ENCODE measurements around the gene GABRA1.

Gene GABRA1

DNA sequence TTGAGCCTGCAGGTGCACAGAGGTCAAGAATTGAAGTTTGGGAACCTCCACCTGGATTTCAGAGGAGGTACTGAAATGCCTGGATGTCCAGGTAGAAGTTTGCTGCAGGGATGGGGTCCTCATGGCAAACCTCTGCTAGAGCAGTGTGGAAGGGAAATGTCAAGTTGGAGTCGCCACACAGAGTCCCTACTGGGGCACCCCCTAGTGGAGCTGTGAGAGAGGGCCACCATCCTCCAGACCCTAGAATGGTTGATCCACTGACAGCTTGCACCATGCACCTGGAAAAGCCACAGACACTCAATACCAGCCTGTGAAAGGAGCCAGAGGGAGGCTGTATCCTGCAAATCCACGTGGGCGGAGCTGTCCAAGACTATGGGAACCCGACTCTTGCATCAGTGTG, 78.0 kb downstream of the GABRA1 start:
- Histone ChIP-seq H3K27ac (no peak overlapping the region), H3K4me3 (ENCODE audit: low read depth, low read length) (no peak overlapping the region), H3K9me3 (ENCODE audit: severe bottlenecking) (no peaks in the 10 kb centered on the region), H3K27me3 (ENCODE audit: insufficient read depth, low read depth, severe bottlenecking) (peaks cover 48% of the 10 kb centered on the region), H3K36me3 (no peaks in the 10 kb centered on the region)
- peak; percentile 16 for DNase-seq
- TF ChIP-seq, protein P1, sequence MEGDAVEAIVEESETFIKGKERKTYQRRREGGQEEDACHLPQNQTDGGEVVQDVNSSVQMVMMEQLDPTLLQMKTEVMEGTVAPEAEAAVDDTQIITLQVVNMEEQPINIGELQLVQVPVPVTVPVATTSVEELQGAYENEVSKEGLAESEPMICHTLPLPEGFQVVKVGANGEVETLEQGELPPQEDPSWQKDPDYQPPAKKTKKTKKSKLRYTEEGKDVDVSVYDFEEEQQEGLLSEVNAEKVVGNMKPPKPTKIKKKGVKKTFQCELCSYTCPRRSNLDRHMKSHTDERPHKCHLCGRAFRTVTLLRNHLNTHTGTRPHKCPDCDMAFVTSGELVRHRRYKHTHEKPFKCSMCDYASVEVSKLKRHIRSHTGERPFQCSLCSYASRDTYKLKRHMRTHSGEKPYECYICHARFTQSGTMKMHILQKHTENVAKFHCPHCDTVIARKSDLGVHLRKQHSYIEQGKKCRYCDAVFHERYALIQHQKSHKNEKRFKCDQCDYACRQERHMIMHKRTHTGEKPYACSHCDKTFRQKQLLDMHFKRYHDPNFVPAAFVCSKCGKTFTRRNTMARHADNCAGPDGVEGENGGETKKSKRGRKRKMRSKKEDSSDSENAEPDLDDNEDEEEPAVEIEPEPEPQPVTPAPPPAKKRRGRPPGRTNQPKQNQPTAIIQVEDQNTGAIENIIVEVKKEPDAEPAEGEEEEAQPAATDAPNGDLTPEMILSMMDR (IDR thresholded peaks at IDR 0.05; ENCODE audit: low read depth, low read length): peak; percentile 33; the same call in 1 of the 2 replicates

DNA sequence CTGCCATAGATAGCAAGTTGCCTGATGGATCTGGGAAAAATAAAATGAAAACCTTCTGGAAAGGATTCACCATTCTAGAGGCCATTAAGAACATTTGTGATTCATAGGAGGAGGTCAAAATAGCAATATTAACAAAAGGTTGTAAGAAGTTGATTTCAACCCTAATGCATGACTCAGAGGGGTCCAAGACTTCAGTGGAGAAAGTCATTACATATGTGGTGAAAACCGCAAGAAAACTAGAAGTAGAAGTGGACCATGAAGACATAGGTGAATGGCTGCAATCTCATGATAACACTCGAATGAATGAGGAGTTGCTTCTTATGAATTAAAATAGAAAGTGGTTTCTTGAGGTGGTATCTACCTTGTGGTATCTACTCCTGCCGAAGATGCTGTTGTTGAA, 86.6 kb downstream of the GABRA1 start:
- TF ChIP-seq, protein P1 (IDR thresholded peaks at IDR 0.05; ENCODE audit: low read depth, low read length): no peak
- no peaks in the 10 kb centered on the region for H3K36me3 ChIP-seq

DNA sequence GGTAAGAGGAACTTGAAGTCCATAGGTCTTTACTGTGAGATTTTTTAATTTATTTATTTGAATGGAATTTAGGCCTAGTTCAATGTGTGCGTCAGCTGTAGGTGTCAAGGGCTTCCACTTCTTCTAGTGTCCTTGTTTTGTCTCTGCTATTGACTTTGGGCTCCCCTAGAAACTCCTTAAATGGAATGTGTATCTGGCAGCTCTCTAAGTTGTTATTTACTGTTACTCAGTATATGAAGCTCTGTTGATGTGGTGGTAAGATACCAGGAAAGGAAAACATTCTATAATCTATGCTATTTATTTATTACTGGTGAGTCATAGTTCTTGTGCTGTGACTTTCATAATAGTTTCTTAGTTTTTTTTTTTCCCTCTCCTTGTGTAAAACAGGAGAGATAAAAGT, 97.1 kb downstream of the GABRA1 start:
- H3K27me3 ChIP-seq (ENCODE audit: insufficient read depth, low read depth, severe bottlenecking): peaks cover 16% of the 10 kb centered on the region
- DNase-seq: no peak
- H3K27ac ChIP-seq: no peak overlapping the region
- H3K36me3 ChIP-seq: no peaks in the 10 kb centered on the region
- H3K9me3 ChIP-seq (ENCODE audit: severe bottlenecking): no peaks in the 10 kb centered on the region
- TF ChIP-seq, protein P1 (IDR thresholded peaks at IDR 0.05; ENCODE audit: low read depth, low read length): no peak
- H3K4me3 ChIP-seq (ENCODE audit: low read depth, low read length): no peak overlapping the region

More for the DNA sequence above, 86.6 kb downstream of the GABRA1 start:
- Histone ChIP-seq H3K27ac (no peak overlapping the region), H3K27me3 (ENCODE audit: insufficient read depth, low read depth, severe bottlenecking) (peaks cover 2% of the 10 kb centered on the region), H3K9me3 (ENCODE audit: severe bottlenecking) (no peaks in the 10 kb centered on the region), H3K4me3 (ENCODE audit: low read depth, low read length) (no peak overlapping the region)
- DNase-seq: no peak

DNA sequence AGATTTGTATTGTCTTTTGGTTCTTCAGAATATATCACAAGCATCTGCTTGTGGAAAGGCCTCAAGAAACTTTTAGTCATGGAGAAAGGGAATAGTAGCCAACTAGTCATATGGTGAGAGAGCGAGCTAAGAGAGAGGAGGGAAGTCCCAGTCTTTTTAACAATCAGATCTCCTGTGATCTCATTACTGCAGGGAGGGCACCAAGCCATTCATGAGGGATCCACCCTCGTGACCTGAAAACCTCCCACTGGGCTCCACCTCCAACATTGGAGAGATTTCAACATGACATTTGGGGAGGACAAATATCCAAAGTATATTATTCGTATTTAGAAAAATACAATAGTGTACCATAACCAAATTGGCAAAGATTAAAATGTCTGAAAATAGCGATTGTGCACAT, 99.0 kb downstream of the GABRA1 start:
- H3K36me3 ChIP-seq: no peaks in the 10 kb centered on the region
- no peak for DNase-seq
- TF ChIP-seq, protein P1 (IDR thresholded peaks at IDR 0.05; ENCODE audit: low read depth, low read length): no peak
- no peak overlapping the region for H3K4me3 ChIP-seq (ENCODE audit: low read depth, low read length)
- peaks cover 13% of the 10 kb centered on the region for H3K27me3 ChIP-seq (ENCODE audit: insufficient read depth, low read depth, severe bottlenecking)
- no peak overlapping the region for H3K27ac ChIP-seq
- no peaks in the 10 kb centered on the region for H3K9me3 ChIP-seq (ENCODE audit: severe bottlenecking)

Measured in WERI-Rb-1 (cell line).